HL-60 (cell line): ENCODE results near the gene AHSA1.

Source experiments
- CTCF ChIP-seq: IDR thresholded peaks from one replicate; pipeline ENCODE4 v1.5.1; 2011; ENCODE audit warnings: low read length, control low read depth, inconsistent platforms; ENCODE audit not compliant: insufficient read depth
- GABPA ChIP-seq: IDR thresholded peaks from 2 replicates; pipeline ENCODE4 v1.6.1; 2012; ENCODE audit warnings: low read depth
- POLR2AphosphoS5 ChIP-seq: IDR thresholded peaks from 2 replicates; pipeline ENCODE4 v1.6.1; 2012; ENCODE audit warnings: low read depth
- TF ChIP-seq, protein P1 (sequence below): IDR thresholded peaks from 2 replicates; pipeline ENCODE4 v1.6.1; 2012; ENCODE audit warnings: low read depth; ENCODE audit not compliant: insufficient replicate concordance

DNA sequence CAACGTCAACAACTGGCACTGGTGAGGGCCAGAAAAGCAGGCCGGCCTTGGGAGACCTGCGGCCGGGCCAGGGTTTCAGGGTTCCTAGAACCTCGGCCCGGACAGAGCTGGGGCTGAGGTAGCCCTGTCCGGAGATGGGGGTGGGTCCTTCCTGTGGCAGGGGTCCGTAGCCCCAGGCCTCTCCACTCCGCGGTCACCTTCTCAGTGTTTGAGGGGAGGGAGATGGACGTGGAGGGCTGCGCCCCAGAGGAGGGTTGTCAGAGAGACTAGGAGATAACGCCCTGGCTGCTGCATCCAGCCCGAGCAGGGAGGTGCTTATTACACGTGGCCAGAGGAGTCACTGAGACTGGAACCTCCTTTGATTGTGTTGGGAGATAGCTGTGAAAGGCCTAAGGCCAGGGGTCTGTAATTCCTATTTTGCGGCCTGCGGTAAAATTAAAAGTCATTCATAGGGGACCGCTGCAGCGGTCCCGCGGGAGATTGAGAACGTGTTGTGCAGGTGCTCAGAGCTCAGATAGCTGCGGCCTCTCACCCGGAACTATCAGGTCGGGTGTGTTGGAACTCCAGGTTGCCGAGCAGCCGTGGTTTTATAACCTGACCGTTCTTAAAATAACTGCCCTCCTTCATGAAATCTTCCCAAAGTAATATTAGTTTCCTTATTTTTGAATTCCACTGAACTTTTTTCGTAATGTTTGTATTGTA, 507 bp downstream of the AHSA1 start:
- TF ChIP-seq CTCF (no peak), POLR2AphosphoS5 (no peak), GABPA (no peak)
- TF ChIP-seq, protein P1, sequence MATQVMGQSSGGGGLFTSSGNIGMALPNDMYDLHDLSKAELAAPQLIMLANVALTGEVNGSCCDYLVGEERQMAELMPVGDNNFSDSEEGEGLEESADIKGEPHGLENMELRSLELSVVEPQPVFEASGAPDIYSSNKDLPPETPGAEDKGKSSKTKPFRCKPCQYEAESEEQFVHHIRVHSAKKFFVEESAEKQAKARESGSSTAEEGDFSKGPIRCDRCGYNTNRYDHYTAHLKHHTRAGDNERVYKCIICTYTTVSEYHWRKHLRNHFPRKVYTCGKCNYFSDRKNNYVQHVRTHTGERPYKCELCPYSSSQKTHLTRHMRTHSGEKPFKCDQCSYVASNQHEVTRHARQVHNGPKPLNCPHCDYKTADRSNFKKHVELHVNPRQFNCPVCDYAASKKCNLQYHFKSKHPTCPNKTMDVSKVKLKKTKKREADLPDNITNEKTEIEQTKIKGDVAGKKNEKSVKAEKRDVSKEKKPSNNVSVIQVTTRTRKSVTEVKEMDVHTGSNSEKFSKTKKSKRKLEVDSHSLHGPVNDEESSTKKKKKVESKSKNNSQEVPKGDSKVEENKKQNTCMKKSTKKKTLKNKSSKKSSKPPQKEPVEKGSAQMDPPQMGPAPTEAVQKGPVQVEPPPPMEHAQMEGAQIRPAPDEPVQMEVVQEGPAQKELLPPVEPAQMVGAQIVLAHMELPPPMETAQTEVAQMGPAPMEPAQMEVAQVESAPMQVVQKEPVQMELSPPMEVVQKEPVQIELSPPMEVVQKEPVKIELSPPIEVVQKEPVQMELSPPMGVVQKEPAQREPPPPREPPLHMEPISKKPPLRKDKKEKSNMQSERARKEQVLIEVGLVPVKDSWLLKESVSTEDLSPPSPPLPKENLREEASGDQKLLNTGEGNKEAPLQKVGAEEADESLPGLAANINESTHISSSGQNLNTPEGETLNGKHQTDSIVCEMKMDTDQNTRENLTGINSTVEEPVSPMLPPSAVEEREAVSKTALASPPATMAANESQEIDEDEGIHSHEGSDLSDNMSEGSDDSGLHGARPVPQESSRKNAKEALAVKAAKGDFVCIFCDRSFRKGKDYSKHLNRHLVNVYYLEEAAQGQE, result no peak
